HCT116 (cell line): ENCODE data around the gene SLC23A3. TPM values are rescaled to one million over a fixed set of nuclear protein-coding genes. Genes with fewer than 3 reads are reported as not detected.

ENCODE experiments used
- ATAC-seq: fragments of 200-7000 bp; cut with Tn5 transposase; 2 replicates; pipeline ENCODE4 v1.9.1; 2020; ENCODE audit warnings: mild to moderate bottlenecking, moderate library complexity
- BruUV-seq: library from RNA; stranded (reverse); fragments of 400-500 nt; replicated peaks from 2 replicates; lab custom pipeline; 2021; lab: Mats Ljungman, UMichigan
- CTCF ChIA-PET: fragments of 300-600 bp; sonication (Branson Sonifier 250); formaldehyde crosslinking; loops from one replicate; lab custom pipeline; 2021; ENCODE audit warnings: antibody characterized with exemption; lab: Charles Lee
- POLR2A ChIA-PET: fragments of 300-600, 350-600 bp; sonication (Branson Sonifier 250); formaldehyde crosslinking; loops from one replicate; lab custom pipeline; 2021; ENCODE audit warnings: antibody characterized with exemption; lab: Charles Lee
- RAD21 ChIA-PET, 2 experiments: fragments of 300-600 bp; sonication (Branson Sonifier 250); formaldehyde crosslinking; loops; one replicate each; lab custom pipeline; 2023; ENCODE audit warnings: low total read pairs in 2 of 2; ENCODE audit not compliant: uncharacterized antibody in 2 of 2, unreplicated experiment in 2 of 2, low non-redundant PET in 1 of 2; lab: Charles Lee
- DNase-seq: peaks from one replicate; pipeline ENCODE4 v3.0.0-alpha.2; 2010; ENCODE audit warnings: low read depth, low spot score
- H2AFZ ChIP-seq: fragments of 200-600 bp; shearing (Covaris generic), sonication (generic); 2 replicates; pipeline ENCODE4 v1.6.1; 2017; ENCODE audit warnings: low read depth, mixed run types, mixed read lengths, antibody characterized with exemption, low read length; ENCODE audit not compliant: poor library complexity, severe bottlenecking
- H3K27ac ChIP-seq: 2 replicates; pipeline ENCODE4 v1.5.1; 2012; ENCODE audit warnings: low read depth, low read length
- H3K27me3 ChIP-seq: fragments of 200-600 bp; sonication (generic); 2 replicates; pipeline ENCODE4 v1.6.1; 2016; ENCODE audit warnings: mixed run types, low read length, mixed read lengths; ENCODE audit not compliant: insufficient read depth
- H3K36me3 ChIP-seq, 2 experiments: fragments of 200-500 bp in 1 of 2; fragments of 200-600 bp in 1 of 2; sonication (Bioruptor generic) in 1 of 2; sonication (generic) in 1 of 2; 2 replicates each; pipeline versions ENCODE4 v1.5.1 to v1.6.1; 2014 to 2016; ENCODE audit warnings: low read length in 2 of 2, inconsistent platforms in 1 of 2, mixed read lengths in 1 of 2, mixed run types in 1 of 2; ENCODE audit not compliant: insufficient read depth in 2 of 2, control insufficient read depth in 1 of 2
- H3K4me1 ChIP-seq, 2 experiments: fragments of 200-600 bp in 1 of 2; sonication (generic) in 1 of 2; 2 replicates each; pipeline versions ENCODE4 v1.5.1 to v1.6.1; 2012 to 2017; ENCODE audit warnings: low read length in 2 of 2, inconsistent platforms in 1 of 2, mild to moderate bottlenecking in 1 of 2, mixed read lengths in 1 of 2, mixed run types in 1 of 2, moderate library complexity in 1 of 2; ENCODE audit not compliant: insufficient read depth in 2 of 2, control insufficient read depth in 1 of 2
- H3K4me2 ChIP-seq: fragments of 200-600 bp; sonication (generic); 2 replicates; pipeline ENCODE4 v1.6.1; 2017; ENCODE audit warnings: mixed run types, low read length, mixed read lengths
- H3K4me3 ChIP-seq, 2 experiments: fragments of 200-600 bp in 1 of 2; sonication (generic) in 1 of 2; replicated peaks in 1 of 2; 2 replicates each; pipeline ENCODE4 v1.5.1; 2011 to 2016; ENCODE audit warnings: low read length in 2 of 2, control low read depth in 1 of 2, low read depth in 1 of 2, mild to moderate bottlenecking in 1 of 2, mixed read lengths in 1 of 2, mixed run types in 1 of 2
- H3K79me2 ChIP-seq: fragments of 200-600 bp; sonication (generic); 2 replicates; pipeline ENCODE4 v1.6.1; 2017; ENCODE audit warnings: mild to moderate bottlenecking, mixed run types, low read length, moderate library complexity, mixed read lengths; ENCODE audit not compliant: insufficient read depth
- H3K9ac ChIP-seq: fragments of 200-600 bp; sonication (generic); 2 replicates; pipeline ENCODE4 v1.6.1; 2016; ENCODE audit warnings: low read length, mixed read lengths
- H3K9me2 ChIP-seq: fragments of 200-600 bp; sonication (generic), shearing (Covaris generic); 2 replicates; pipeline ENCODE4 v1.6.1; 2017; ENCODE audit warnings: mixed run types, mild to moderate bottlenecking, moderate library complexity; ENCODE audit not compliant: insufficient read depth
- H3K9me3 ChIP-seq, 2 experiments: fragments of 200-500 bp in 1 of 2; fragments of 200-600 bp in 1 of 2; sonication (Bioruptor generic) in 1 of 2; sonication (generic) in 1 of 2; 2 replicates each; pipeline ENCODE4 v1.6.1; 2014 to 2017; ENCODE audit warnings: low read length in 2 of 2, mixed read lengths in 2 of 2, inconsistent platforms in 1 of 2, low read depth in 1 of 2, mild to moderate bottlenecking in 1 of 2, mixed run types in 1 of 2, moderate library complexity in 1 of 2; ENCODE audit not compliant: control insufficient read depth in 1 of 2, insufficient read depth in 1 of 2
- H4K20me1 ChIP-seq: fragments of 200-600 bp; sonication (generic), shearing (Covaris generic); 2 replicates; pipeline ENCODE4 v1.6.1; 2017; ENCODE audit warnings: mixed run types, mild to moderate bottlenecking, moderate library complexity; ENCODE audit not compliant: insufficient read depth
- CBX3 ChIP-seq: IDR thresholded peaks from 2 replicates; pipeline ENCODE4 v1.6.1; 2012; ENCODE audit warnings: low read depth
- CEBPB ChIP-seq: IDR thresholded peaks from 2 replicates; pipeline ENCODE4 v1.6.1; 2012; ENCODE audit warnings: low read depth
- ELF1 ChIP-seq: IDR thresholded peaks from 2 replicates; pipeline ENCODE4 v1.6.1; 2012; ENCODE audit warnings: low read depth, borderline replicate concordance
- EZH2 ChIP-seq: fragments of 200-600 bp; sonication (generic); IDR thresholded peaks from 2 replicates; pipeline ENCODE4 v1.6.1; 2017; ENCODE audit warnings: antibody characterized with exemption, mixed run types
- EZH2phosphoT487 ChIP-seq: fragments of 200-600 bp; IDR thresholded peaks from 2 replicates; pipeline ENCODE4 v1.6.1; 2018; ENCODE audit warnings: antibody characterized with exemption, borderline replicate concordance
- FOSL1 ChIP-seq: IDR thresholded peaks from 2 replicates; pipeline ENCODE4 v1.6.1; 2012; ENCODE audit warnings: low read depth
- JUND ChIP-seq: IDR thresholded peaks from 2 replicates; pipeline ENCODE4 v1.6.1; 2012
- POLR2A ChIP-seq: IDR thresholded peaks from 2 replicates; pipeline ENCODE4 v1.7.0; 2011; ENCODE audit warnings: borderline replicate concordance; ENCODE audit not compliant: insufficient read depth, insufficient read length; ENCODE audit errors: extremely low read depth
- POLR2AphosphoS5 ChIP-seq: IDR thresholded peaks from 2 replicates; pipeline ENCODE4 v1.6.1; 2011; ENCODE audit warnings: mild to moderate bottlenecking, low read depth, low read length, moderate library complexity
- RAD21 ChIP-seq: IDR thresholded peaks from 2 replicates; pipeline ENCODE4 v1.6.1; 2012; ENCODE audit warnings: low read depth, mild to moderate bottlenecking
- SP1 ChIP-seq: IDR thresholded peaks from 2 replicates; pipeline ENCODE4 v1.6.1; 2012; ENCODE audit warnings: low read depth
- SRF ChIP-seq: IDR thresholded peaks from 2 replicates; pipeline ENCODE4 v1.6.1; 2012; ENCODE audit warnings: low read depth
- TCF7L2 ChIP-seq: IDR thresholded peaks from 2 replicates; pipeline ENCODE4 v1.7.0; 2011; ENCODE audit warnings: borderline replicate concordance, inconsistent platforms; ENCODE audit not compliant: insufficient read depth, insufficient read length; ENCODE audit errors: extremely low read depth
- YY1 ChIP-seq: IDR thresholded peaks from 2 replicates; pipeline ENCODE4 v1.6.1; 2011; ENCODE audit warnings: low read length, low read depth, moderate library complexity, mild to moderate bottlenecking; ENCODE audit not compliant: insufficient replicate concordance; ENCODE audit errors: extremely low read depth
- ZNF274 ChIP-seq: fragments of 200-500 bp; sonication (Bioruptor generic); IDR thresholded peaks from 2 replicates; pipeline ENCODE4 v1.6.1; 2014; ENCODE audit warnings: mild to moderate bottlenecking, low read depth, low read length, inconsistent platforms
- intact Hi-C: fragments of 100-400 bp; cut with micrococcal nuclease; formaldehyde crosslinking; loops from 2 replicates; pipeline ENCODE4 v1.10.0; 2022
- total RNA-seq: library from RNA; stranded (reverse); gene quantifications from one replicate; pipeline ENCODE4 v1.2.1, GENCODE V29; 2021; ENCODE audit not compliant: unreplicated experiment
- TF ChIP-seq, protein P1 (sequence below), 3 experiments: fragments of 200-600 bp in 1 of 3; sonication (generic) in 1 of 3; IDR thresholded peaks in 2 of 3; conservative IDR thresholded peaks in 1 of 3; 2 replicates each; pipeline ENCODE4 v1.5.1; 2012 to 2017; ENCODE audit warnings: low read depth in 2 of 3, low read length in 2 of 3, antibody characterized with exemption in 1 of 3, borderline replicate concordance in 1 of 3, control low read depth in 1 of 3, mild to moderate bottlenecking in 1 of 3, mixed read lengths in 1 of 3, mixed run types in 1 of 3, moderate library complexity in 1 of 3; ENCODE audit not compliant: insufficient read depth in 1 of 3
- TF ChIP-seq, protein P2 (sequence below): IDR thresholded peaks from 2 replicates; pipeline ENCODE4 v1.6.1; 2012
- TF ChIP-seq, protein P3 (sequence below): IDR thresholded peaks from 2 replicates; pipeline ENCODE4 v1.6.1; 2012; ENCODE audit warnings: low read depth
- TF ChIP-seq, protein P4 (sequence below): IDR thresholded peaks from 2 replicates; pipeline ENCODE4 v1.6.1; 2012

The SLC23A3 gene
- total RNA-seq, 1 experiment from 2014 or later: 4.8 TPM

DNA sequence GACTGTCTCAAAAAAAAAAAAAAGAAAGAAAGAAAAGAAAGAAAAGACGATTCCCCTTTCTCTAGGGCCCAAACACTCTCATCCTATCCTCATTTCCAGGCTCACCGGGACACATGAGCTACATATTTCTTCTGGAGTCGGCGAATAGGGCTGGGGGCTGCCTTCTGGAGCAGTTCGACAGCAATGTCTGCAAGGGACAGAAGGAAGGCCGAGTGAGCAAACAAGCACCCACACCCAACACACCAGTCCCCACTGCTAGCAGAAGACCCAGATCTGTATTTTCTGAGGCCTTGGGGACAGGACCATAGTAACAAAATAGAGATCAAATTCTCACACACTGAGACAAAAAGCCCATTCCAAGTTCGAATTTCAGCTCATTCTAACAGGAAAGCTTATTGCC lies 5.7 kb upstream of the SLC23A3 start:
- intact Hi-C loops: loop anchor here (5.0 to 10.0 kb wide), 2 partner anchors 212 to 359 kb away; partner anchors contain the start of gene DNPEP
- H4K20me1 ChIP-seq: no peaks in the 10 kb centered on the region
- RAD21 ChIA-PET: interaction anchor here (0.7 to 1.6 kb wide), 3 partner anchors 18 to 43 kb away, joined by 3 to 5 read pairs (median 3); no protein-coding TSS in a partner anchor
- CTCF ChIA-PET: interaction anchor here (1.5 to 1.9 kb wide), 2 partner anchors 120 to 173 kb away, joined by 4 to 16 read pairs; no protein-coding TSS in a partner anchor
- no peak for ATAC-seq
- no peak for TF ChIP-seq POLR2A
- TF ChIP-seq, protein P1, sequence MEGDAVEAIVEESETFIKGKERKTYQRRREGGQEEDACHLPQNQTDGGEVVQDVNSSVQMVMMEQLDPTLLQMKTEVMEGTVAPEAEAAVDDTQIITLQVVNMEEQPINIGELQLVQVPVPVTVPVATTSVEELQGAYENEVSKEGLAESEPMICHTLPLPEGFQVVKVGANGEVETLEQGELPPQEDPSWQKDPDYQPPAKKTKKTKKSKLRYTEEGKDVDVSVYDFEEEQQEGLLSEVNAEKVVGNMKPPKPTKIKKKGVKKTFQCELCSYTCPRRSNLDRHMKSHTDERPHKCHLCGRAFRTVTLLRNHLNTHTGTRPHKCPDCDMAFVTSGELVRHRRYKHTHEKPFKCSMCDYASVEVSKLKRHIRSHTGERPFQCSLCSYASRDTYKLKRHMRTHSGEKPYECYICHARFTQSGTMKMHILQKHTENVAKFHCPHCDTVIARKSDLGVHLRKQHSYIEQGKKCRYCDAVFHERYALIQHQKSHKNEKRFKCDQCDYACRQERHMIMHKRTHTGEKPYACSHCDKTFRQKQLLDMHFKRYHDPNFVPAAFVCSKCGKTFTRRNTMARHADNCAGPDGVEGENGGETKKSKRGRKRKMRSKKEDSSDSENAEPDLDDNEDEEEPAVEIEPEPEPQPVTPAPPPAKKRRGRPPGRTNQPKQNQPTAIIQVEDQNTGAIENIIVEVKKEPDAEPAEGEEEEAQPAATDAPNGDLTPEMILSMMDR (IDR thresholded peaks at IDR 0.05 in 2 of 3, conservative IDR thresholded peaks at IDR 0.05 in 1 of 3; ENCODE audit: borderline replicate concordance in 1 of 3, insufficient read depth in 1 of 3, low read depth in 2 of 3, low read length in 2 of 3): no peak
- no peak for TF ChIP-seq POLR2AphosphoS5
- no peak for TF ChIP-seq ELF1
- TF ChIP-seq EZH2: no peak
- no peak for TF ChIP-seq RAD21
- TF ChIP-seq FOSL1: no peak
- TF ChIP-seq CBX3: no peak
- TF ChIP-seq SP1: no peak
- TF ChIP-seq, protein P2, sequence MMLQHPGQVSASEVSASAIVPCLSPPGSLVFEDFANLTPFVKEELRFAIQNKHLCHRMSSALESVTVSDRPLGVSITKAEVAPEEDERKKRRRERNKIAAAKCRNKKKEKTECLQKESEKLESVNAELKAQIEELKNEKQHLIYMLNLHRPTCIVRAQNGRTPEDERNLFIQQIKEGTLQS: no peak
- TF ChIP-seq YY1: no peak
- no peak for TF ChIP-seq ZNF274
- no peak for TF ChIP-seq CEBPB
- TF ChIP-seq EZH2phosphoT487: no peak
- TF ChIP-seq, protein P3, sequence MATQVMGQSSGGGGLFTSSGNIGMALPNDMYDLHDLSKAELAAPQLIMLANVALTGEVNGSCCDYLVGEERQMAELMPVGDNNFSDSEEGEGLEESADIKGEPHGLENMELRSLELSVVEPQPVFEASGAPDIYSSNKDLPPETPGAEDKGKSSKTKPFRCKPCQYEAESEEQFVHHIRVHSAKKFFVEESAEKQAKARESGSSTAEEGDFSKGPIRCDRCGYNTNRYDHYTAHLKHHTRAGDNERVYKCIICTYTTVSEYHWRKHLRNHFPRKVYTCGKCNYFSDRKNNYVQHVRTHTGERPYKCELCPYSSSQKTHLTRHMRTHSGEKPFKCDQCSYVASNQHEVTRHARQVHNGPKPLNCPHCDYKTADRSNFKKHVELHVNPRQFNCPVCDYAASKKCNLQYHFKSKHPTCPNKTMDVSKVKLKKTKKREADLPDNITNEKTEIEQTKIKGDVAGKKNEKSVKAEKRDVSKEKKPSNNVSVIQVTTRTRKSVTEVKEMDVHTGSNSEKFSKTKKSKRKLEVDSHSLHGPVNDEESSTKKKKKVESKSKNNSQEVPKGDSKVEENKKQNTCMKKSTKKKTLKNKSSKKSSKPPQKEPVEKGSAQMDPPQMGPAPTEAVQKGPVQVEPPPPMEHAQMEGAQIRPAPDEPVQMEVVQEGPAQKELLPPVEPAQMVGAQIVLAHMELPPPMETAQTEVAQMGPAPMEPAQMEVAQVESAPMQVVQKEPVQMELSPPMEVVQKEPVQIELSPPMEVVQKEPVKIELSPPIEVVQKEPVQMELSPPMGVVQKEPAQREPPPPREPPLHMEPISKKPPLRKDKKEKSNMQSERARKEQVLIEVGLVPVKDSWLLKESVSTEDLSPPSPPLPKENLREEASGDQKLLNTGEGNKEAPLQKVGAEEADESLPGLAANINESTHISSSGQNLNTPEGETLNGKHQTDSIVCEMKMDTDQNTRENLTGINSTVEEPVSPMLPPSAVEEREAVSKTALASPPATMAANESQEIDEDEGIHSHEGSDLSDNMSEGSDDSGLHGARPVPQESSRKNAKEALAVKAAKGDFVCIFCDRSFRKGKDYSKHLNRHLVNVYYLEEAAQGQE: no peak
- TF ChIP-seq, protein P4, sequence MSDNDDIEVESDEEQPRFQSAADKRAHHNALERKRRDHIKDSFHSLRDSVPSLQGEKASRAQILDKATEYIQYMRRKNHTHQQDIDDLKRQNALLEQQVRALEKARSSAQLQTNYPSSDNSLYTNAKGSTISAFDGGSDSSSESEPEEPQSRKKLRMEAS: no peak
- no peak for TF ChIP-seq SRF
- no peak for TF ChIP-seq JUND
- no peak for TF ChIP-seq TCF7L2
- TF ChIP-seq, all 23 proteins: peak for 0
- Histone ChIP-seq H3K9me3 (no peaks in the 10 kb centered on the region), H3K36me3 (peaks cover 4 to 7% of the 10 kb centered on the region in 2 experiments; a peak in 2 of 4 replicates), H3K4me2 (peak overlapping the region; percentile 98), H3K4me3 (peak overlapping the region; percentile 87 to 93), H3K4me1 (peaks cover 10 to 27% of the 10 kb centered on the region in 2 experiments), H2AFZ (no peak overlapping the region), H3K9ac (peak overlapping the region; percentile 85), H3K27ac (peak overlapping the region; percentile 97; the same call in 1 of the 2 replicates), H3K79me2 (peaks cover 23% of the 10 kb centered on the region), H3K27me3 (no peaks in the 10 kb centered on the region), H3K9me2 (no peaks in the 10 kb centered on the region)
- BruUV-seq: no TSS peak
- POLR2A ChIA-PET: interaction anchor here (1.3 kb wide), 1 partner anchor 31 kb away, joined by 5 read pairs; the partner anchor contains the start of gene ZFAND2B
- no peak for DNase-seq
